ENCODE results near the gene NRCAM.

- TF ChIP-seq GATA2 (IDR thresholded peaks at IDR 0.05; ENCODE audit: low read depth, low read length) = peak; percentile 19; the same call in 1 of the 2 replicates
- no peak for TF ChIP-seq GATA3 (IDR thresholded peaks at IDR 0.05; ENCODE audit: low read depth, low read length)
These were observed 190.2 kb downstream of the NRCAM start for GRCh38 chr7:108266035-108266434.
